ENCODE measurements around the gene IRF4.

Gene IRF4

GRCh38 chr6:399785-400534 lies 8.4 kb downstream of the IRF4 start:
- DNase-seq: no peak

- DNase-seq: no peak
Observed at GRCh38 chr6:400815-401214, 9.3 kb downstream of the IRF4 start.

- DNase-seq: no peak
Observed at GRCh38 chr6:401239-401993, 9.9 kb downstream of the IRF4 start.

- no peak for DNase-seq
Observed at GRCh38 chr6:401994-402640, 10.6 kb downstream of the IRF4 start.

- no peak for DNase-seq
Observed at GRCh38 chr6:402901-403658, 11.5 kb downstream of the IRF4 start.

- no peak for DNase-seq
Observed at GRCh38 chr6:403659-404655, 12.4 kb downstream of the IRF4 start.

- peak; percentile 41 for DNase-seq
Observed at GRCh38 chr6:404685-405423, 13.3 kb downstream of the IRF4 start.

- no peak for DNase-seq
Observed at GRCh38 chr6:408148-408547, 16.6 kb downstream of the IRF4 start.

- no peak for DNase-seq
Observed at GRCh38 chr6:408599-409102, 17.1 kb downstream of the IRF4 start.

- no peak for DNase-seq
Observed at GRCh38 chr6:409370-409972, 17.9 kb downstream of the IRF4 start.

GRCh38 chr6:410555-411395 lies 19.2 kb downstream of the IRF4 start:
- no peak for DNase-seq

- no peak for DNase-seq
Observed at GRCh38 chr6:411402-412145, 20.0 kb downstream of the IRF4 start.

- no peak for DNase-seq
Observed at GRCh38 chr6:412146-412886, 20.8 kb downstream of the IRF4 start.

GRCh38 chr6:414447-414846 lies 22.9 kb downstream of the IRF4 start:
- DNase-seq: no peak

GRCh38 chr6:415087-415486 lies 23.5 kb downstream of the IRF4 start:
- DNase-seq: no peak

- no peak for DNase-seq
Observed at GRCh38 chr6:421211-421610, 29.7 kb downstream of the IRF4 start.

GRCh38 chr6:422433-423054 lies 31.0 kb downstream of the IRF4 start:
- DNase-seq: no peak

Measured in activated T-cell treated with anti-CD3 and anti-CD28 coated beads, Interleukin-2, amount 50 U/mL, for 1 hour (primary cell).